Thoracic aorta (tissue), 2 donors: ENCODE measurements around the gene ELL. TPM values are rescaled to one million over a fixed set of nuclear protein-coding genes. Genes with fewer than 3 reads are reported as not detected.

Source experiments
- ATAC-seq: fragments of 150-250 bp; one replicate; pipeline ENCODE4 v1.8.0; 2017; ENCODE audit warnings: low read depth; ENCODE audit not compliant: insufficient number of reproducible peaks, low FRiP score
- DNase-seq: peaks from one replicate; pipeline ENCODE4 v3.0.0-alpha.2; 2020; ENCODE audit warnings: low spot score
- H3K27ac ChIP-seq, 2 donors: fragments of 200-600 bp; sonication (generic); 1 replicate in 1 of 2; 2 replicates in 1 of 2; pipeline ENCODE4 v1.5.1; 2016; ENCODE audit warnings: mild to moderate bottlenecking in 2 of 2, moderate library complexity in 2 of 2
- H3K27me3 ChIP-seq: fragments of 200-600 bp; sonication (generic); replicated peaks from 2 replicates; pipeline ENCODE4 v1.6.0; 2016; ENCODE audit warnings: mild to moderate bottlenecking; ENCODE audit not compliant: insufficient read depth
- H3K36me3 ChIP-seq: fragments of 200-600 bp; sonication (generic); one replicate; pipeline ENCODE4 v1.5.1; 2016
- H3K4me1 ChIP-seq, 2 donors: fragments of 200-600 bp; sonication (generic); 1 replicate in 1 of 2; 2 replicates in 1 of 2; pipeline versions ENCODE4 v1.5.1 to v1.6.0; 2016; ENCODE audit warnings: low read depth in 2 of 2, mild to moderate bottlenecking in 1 of 2; ENCODE audit not compliant: control insufficient read depth in 1 of 2
- H3K4me3 ChIP-seq: fragments of 200-600 bp; sonication (generic); 2 replicates; pipeline ENCODE4 v1.5.1; 2016; ENCODE audit warnings: mild to moderate bottlenecking
- H3K9me3 ChIP-seq: fragments of 200-600 bp; sonication (generic); 2 replicates; pipeline ENCODE4 v1.5.1; 2016
- CTCF ChIP-seq: fragments of 200-600 bp; sonication (generic); IDR thresholded peaks from one replicate; pipeline ENCODE4 v1.5.1; 2019; ENCODE audit warnings: antibody characterized with exemption
- total RNA-seq, 2 donors: library from RNA; depleted of rRNA; stranded (reverse); fragments of >200 nt; gene quantifications; one replicate each; pipeline versions ENCODE4 v1.1.0 to v1.2.3, GENCODE V29; 2016

The ELL gene
- total RNA-seq, 2 donors from 2014 or later = 28.3 to 35.0 TPM

- Histone ChIP-seq H3K27ac (no peak overlapping the region), H3K36me3 (no peaks in the 10 kb centered on the region), H3K27me3 (no peaks in the 10 kb centered on the region), H3K4me1 (peaks cover 16 to 77% of the 10 kb centered on the region in 2 donors), H3K9me3 (no peaks in the 10 kb centered on the region), H3K4me3 (no peak overlapping the region)
- no peak for TF ChIP-seq CTCF
- DNase-seq (no peak), ATAC-seq (no peak)
These were observed 99.2 kb downstream of the ELL start for GRCh38 chr19:18422530-18423191.

DNA sequence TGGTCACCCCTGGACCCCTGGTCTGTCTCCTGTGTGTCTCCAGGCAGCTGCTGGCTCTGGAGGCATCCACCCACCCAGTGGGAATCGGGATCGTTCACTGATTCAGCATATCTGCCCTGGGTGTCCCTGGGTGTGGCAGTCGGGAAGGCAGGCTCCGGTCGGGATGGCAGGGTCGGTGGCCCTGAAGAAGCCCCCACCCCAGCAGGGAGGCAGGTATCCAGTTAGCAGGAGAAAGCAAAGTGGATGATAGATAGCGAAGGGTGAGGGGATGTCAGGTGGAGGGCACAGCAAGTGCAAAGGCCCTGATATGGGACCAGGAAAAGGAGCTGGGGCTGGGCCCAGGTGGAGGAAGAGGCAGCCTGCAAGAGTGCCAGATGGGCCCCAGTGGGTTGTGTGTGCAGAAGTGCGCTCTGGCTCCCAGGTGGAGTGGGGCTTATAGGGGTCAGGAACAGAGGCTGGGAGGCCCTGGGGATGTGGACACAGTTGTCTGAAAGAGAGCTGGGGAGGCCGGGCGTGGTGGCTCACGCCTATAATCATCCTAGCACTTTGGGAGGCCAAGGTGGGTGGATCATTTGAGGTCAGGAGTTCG lies 100.4 kb downstream of the ELL start:
- Histone ChIP-seq H3K27me3 (no peaks in the 10 kb centered on the region), H3K9me3 (no peaks in the 10 kb centered on the region), H3K27ac (peak overlapping the region; percentile 31 to 64), H3K36me3 (no peaks in the 10 kb centered on the region), H3K4me1 (peaks cover 20 to 80% of the 10 kb centered on the region in 2 donors), H3K4me3 (no peak overlapping the region)
- ATAC-seq (no peak), DNase-seq (no peak)
- no peak for TF ChIP-seq CTCF

GRCh38 chr19:18420930-18421329 lies 100.9 kb downstream of the ELL start:
- TF ChIP-seq CTCF = no peak
- ATAC-seq (no peak), DNase-seq (no peak)
- Histone ChIP-seq H3K36me3 (no peaks in the 10 kb centered on the region), H3K4me1 (peaks cover 22 to 80% of the 10 kb centered on the region in 2 donors), H3K4me3 (peak overlapping the region; percentile 79), H3K27ac (peak overlapping the region; percentile 31 to 64), H3K9me3 (no peaks in the 10 kb centered on the region), H3K27me3 (no peaks in the 10 kb centered on the region)

DNA sequence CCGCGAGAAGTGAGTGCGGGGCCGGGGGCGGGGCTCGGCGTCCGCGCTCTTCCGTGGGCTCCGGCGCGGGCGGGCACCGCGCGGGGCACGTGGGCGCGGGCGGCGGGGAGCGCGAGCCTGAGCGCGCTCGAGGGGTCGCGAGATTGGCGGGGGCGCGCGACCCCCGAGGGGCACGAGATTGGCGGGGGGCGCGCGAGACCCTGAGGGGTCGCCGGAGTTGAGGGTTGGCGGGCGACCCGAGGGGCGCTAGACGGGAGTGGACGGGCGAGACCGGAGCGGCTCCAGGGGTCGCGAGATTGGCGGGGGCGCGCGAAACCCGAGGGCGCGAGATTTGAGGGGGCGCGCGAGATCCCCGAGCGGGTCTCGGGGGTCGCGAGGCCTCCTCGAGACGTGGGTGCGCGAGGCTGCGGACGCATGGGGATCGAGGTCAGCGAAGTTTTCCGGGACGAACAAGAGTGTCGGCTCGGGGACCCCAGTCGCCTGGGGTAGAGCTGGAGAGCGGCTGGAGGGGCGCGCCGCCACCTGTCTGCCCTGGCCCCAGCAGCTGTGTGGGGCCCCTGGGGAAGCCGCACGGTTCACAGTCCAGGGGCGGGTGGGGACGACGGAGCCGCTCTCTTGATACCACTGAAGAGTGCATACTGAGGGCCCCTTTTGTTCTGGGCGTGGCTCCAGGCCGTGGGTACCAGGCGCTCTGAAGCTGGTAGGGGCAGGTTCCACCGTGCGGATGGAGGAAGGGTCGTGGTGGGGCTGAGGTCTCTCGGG lies 102.0 kb downstream of the ELL start:
- Histone ChIP-seq H3K4me3 (peak overlapping the region; percentile 79), H3K4me1 (peaks cover 26 to 81% of the 10 kb centered on the region in 2 donors)
- no peak for DNase-seq

More for the DNA sequence above, 102.0 kb downstream of the ELL start:
- ATAC-seq = no peak
- Histone ChIP-seq H3K9me3 (no peaks in the 10 kb centered on the region), H3K27me3 (no peaks in the 10 kb centered on the region), H3K36me3 (no peaks in the 10 kb centered on the region), H3K27ac (peak overlapping the region; percentile 64 to 94)
- TF ChIP-seq CTCF = no peak
